Medulla oblongata (tissue), 1 donor: ENCODE measurements around the gene SMNDC1.
"Not testable (repeated sequence)": the region's sequence is repeated elsewhere in the genome, so short reads cannot be mapped to it uniquely, and the experiment has no call there.

Experiments used
- DNase-seq: peaks from one replicate; pipeline ENCODE4 v3.0.0-alpha.2; 2015; ENCODE audit errors: extremely low spot score

SMNDC1 gene

DNA sequence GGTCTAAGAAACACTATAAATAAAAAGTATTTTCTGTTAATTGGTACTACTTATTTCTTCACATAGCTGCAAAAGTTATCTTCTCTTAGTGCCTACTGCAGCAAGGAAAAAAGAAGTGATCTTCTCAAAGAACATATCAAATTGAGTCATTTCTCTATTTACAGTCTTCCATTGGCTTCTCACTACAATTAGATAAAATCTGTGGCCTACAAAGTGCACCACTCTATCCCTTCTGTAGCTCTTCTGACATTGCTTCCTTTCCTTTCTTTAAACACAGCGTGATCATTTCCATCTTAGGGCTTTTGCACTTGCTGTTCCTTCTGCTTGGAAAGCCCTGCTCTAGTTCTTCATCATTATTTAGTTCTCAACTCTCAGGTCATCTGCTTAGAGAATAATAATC, 52.6 kb downstream of the SMNDC1 start:
- no peak for DNase-seq

DNA sequence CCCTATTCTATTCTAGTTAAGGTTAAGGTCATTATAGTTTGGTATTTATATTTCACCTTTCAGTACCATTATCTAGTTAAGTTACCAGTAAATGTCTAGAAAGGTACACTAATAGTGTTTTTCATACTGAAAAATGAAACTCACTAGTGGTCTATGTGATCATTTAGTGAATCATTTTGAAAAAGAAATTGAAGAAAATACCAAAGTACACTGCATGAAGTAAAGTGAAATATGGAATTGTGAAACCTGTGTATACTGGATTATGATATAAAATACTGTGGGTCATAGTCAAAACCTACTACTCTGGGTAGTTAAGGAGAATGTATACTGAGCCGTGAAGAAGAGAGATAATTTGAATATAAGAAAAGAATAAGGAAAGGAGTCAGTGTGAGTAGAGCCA, 53.3 kb downstream of the SMNDC1 start:
- DNase-seq = not testable (repeated sequence)

DNA sequence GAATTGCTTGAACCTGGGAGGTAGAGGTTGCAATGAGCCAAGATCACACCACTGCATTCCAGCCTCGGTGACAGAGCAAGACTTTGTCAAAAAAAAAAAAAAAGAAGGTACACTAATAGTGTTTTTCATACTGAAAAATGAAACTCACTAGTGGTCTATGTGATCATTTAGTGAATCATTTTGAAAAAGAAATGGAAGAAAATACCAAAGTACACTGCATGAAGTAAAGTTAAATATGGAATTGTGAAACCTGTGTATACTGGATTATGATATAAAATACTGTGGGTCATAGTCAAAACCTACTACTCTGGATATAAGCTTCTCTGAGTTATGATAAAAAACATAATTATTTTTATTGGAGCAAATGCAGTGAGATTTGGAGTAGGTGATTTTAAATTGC, 55.2 kb downstream of the SMNDC1 start:
- DNase-seq = not testable (repeated sequence)

DNA sequence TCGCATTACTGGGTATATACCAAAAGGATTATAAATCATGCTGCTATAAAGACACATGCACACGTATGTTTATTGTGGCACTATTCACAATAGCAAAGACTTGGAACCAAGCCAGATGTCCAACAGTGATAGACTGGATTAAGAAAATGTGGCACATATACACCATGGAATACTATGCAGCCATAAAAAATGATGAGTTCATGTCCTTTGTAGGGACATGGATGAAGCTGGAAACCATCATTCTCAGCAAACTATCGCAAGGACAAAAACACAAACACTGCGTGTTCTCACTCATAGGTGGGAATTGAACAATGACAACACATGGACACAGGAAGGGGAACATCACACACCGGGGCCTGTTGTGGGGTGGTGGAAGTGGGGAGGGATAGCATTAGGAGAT, 56.9 kb downstream of the SMNDC1 start:
- not testable (repeated sequence) for DNase-seq

DNA sequence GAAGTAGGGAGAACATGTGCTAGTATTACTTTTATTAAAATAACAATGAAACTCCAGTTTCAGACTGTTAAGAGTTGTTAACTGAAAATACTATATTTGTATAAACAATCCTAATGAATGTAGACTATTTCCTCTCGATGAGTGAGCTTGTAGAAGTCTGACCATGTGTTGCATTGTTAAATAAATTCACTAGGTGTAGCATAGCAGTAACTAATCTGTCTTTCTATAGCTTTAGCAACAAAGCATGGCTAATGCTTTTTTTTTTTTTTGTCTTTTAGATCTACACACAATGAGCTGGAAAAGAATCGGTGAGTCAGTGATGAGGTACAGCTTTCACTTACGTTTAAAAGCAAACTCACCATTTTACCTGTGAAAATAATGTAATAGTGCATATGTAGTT, 60.2 kb downstream of the SMNDC1 start:
- no peak for DNase-seq

DNA sequence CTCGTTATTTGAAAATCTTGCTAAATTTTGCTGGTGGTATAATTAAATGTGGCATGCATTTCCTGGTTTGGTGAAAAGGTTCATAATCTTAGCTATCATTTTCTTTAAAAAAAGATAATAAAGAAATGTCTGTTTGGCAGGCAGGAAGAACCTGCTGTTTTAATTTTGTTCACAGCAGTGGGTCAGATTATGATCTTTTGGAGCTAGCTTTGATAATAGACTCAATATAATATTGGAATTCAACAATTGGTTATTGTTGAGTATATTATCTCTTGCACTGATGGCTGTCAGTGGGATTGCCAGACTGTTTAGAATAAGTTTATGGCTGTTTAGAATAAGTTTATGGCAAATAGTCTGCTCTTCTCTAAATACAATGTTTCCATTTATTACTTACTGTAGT, 62.2 kb downstream of the SMNDC1 start:
- DNase-seq = no peak

DNA sequence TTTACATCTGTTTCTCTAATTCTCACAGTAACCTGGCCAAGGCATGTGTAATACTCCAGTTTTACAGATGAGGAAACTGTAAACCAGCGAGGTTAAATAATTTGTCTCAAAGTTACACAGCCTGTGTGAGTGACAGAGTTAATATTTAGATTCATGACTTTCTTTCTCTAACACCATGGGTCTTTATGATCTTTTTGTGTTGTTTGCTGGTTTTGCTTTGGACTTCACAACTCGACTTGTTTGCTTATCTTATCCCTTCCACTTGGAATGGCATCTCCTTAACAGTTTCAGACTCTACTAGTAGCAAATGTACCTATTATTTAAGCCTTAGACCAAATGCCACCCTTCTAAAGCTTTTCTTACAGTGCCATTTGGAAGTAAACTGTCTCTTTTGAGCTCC, 62.9 kb downstream of the SMNDC1 start:
- no peak for DNase-seq

DNA sequence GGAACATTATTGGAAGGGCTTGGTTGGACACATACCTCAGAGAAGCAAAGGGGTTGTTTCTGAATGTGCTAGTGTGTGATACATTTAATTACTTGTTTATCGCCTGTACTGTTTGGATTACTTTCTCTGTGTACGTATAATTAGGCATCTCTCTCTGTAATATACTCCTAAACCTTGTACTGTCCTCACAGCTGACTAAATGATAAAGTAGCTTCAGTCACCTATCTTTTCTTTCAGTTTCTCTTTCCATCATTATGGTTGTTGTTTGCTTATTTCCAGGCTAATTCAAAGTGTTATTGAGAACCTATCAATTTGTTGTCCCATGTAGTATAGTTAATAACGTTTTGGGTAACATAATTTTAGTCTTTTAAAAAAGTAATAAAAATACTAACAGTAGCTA, 63.3 kb downstream of the SMNDC1 start:
- no peak for DNase-seq
